22Rv1 (cell line): ENCODE measurements around the gene LDLRAD4.

Experiments used
- ZFX ChIP-seq: fragments of 450-650 bp; IDR thresholded peaks from 2 replicates; pipeline ENCODE4 v1.6.1; 2017; ENCODE audit warnings: antibody characterized with exemption, borderline replicate concordance
- TF ChIP-seq, protein P1 (sequence below): fragments of 450-650 bp; IDR thresholded peaks from 2 replicates; pipeline ENCODE4 v1.5.1; 2017; ENCODE audit warnings: mild to moderate bottlenecking

DNA sequence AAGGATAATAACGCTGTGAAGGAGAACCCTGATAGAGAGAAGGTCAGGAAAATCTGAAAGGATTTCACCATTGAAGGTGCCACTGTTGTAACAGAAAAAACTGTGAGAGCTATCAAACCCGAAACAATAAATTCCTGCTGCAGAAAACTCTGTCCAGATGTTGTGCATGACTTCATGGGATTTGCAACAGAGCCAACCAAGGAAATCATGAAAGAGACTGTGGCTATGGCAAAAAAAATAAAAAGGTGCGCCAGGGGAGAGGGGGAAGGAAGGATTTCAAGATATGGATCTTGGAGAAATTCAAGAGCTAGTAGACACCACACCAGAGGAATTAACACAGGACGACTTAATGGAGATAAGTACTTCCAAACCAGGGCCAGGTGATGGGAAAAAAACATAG lies 88.0 kb downstream of the LDLRAD4 start:
- TF ChIP-seq, protein P1, sequence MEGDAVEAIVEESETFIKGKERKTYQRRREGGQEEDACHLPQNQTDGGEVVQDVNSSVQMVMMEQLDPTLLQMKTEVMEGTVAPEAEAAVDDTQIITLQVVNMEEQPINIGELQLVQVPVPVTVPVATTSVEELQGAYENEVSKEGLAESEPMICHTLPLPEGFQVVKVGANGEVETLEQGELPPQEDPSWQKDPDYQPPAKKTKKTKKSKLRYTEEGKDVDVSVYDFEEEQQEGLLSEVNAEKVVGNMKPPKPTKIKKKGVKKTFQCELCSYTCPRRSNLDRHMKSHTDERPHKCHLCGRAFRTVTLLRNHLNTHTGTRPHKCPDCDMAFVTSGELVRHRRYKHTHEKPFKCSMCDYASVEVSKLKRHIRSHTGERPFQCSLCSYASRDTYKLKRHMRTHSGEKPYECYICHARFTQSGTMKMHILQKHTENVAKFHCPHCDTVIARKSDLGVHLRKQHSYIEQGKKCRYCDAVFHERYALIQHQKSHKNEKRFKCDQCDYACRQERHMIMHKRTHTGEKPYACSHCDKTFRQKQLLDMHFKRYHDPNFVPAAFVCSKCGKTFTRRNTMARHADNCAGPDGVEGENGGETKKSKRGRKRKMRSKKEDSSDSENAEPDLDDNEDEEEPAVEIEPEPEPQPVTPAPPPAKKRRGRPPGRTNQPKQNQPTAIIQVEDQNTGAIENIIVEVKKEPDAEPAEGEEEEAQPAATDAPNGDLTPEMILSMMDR, result no peak
- TF ChIP-seq ZFX, result no peak
